ENCODE results near the gene SLC41A3. TPM values are rescaled to one million over a fixed set of nuclear protein-coding genes. Genes with fewer than 3 reads are reported as not detected.

SLC41A3 gene
- polyA plus RNA-seq, 3 donors, result 2.8 to 18.2 (median 13.6) TPM

- WGBS (ENCODE audit: insufficient coverage), result 100% methylated on average over 7 of the region's 10 CpGs
- H3K79me2 ChIP-seq (ENCODE audit: insufficient read depth, low read length), result no peaks in the 10 kb centered on the region
- Mint-ChIP-seq H3K36me3 (peaks cover 9 to 11% of the 10 kb centered on the region in 2 donors), H3K4me1 (peaks cover 14% of the 10 kb centered on the region), H3K4me3 (no peak overlapping the region), H3K27ac (no peak overlapping the region), H3K9me3 (peaks cover 0 to 2% (median 0%) of the 10 kb centered on the region in 7 donors), H3K27me3 (ENCODE audit: low read depth in 3 of 3) (no peaks in the 10 kb centered on the region)
- H3K36me3 ChIP-seq (replicated peaks in 1 of 2; ENCODE audit: control insufficient read depth in 1 of 2, insufficient read depth in 2 of 2, low read length in 2 of 2), result no peaks in the 10 kb centered on the region
- no peak for DNase-seq
- H4K20me1 ChIP-seq (ENCODE audit: insufficient read depth, low read length), result no peaks in the 10 kb centered on the region
- H3K9ac ChIP-seq (ENCODE audit: insufficient read depth, low read length, poor library complexity, severe bottlenecking), result no peak overlapping the region
- no peak overlapping the region for H2AFZ ChIP-seq (ENCODE audit: insufficient read depth, low read depth, low read length, poor library complexity, severe bottlenecking)
- no peaks in the 10 kb centered on the region for H3K27me3 ChIP-seq (ENCODE audit: control insufficient read depth in 2 of 2, insufficient read depth in 2 of 2, low read length in 2 of 2)
- no peak overlapping the region for H3K4me2 ChIP-seq (replicated peaks; ENCODE audit: extremely low read depth, low read length, poor library complexity, severe bottlenecking)
- peaks cover 9 to 12% of the 10 kb centered on the region in 2 donors for H3K4me1 ChIP-seq (ENCODE audit: control insufficient read depth in 1 of 2, insufficient read depth in 2 of 2, low read length in 2 of 2)
- no peaks in the 10 kb centered on the region for H3K9me3 ChIP-seq (replicated peaks in 1 of 2; ENCODE audit: control insufficient read depth in 1 of 2, insufficient read depth in 1 of 2, low read length in 2 of 2)
- H3K4me3 ChIP-seq (replicated peaks in 1 of 3; ENCODE audit: low read depth in 2 of 3, low read length in 3 of 3), result no peak overlapping the region
- H3K27ac ChIP-seq (ENCODE audit: low read depth in 1 of 2, low read length in 2 of 2), result no peak overlapping the region
- TF ChIP-seq CTCF (IDR thresholded peaks at IDR 0.05), result no peak
- intact Hi-C loops (cut with micrococcal nuclease), result no loop called here
Observed at GRCh38 chr3:126050626-126051025, 33.3 kb downstream of the SLC41A3 start.

- H3K27me3 ChIP-seq (ENCODE audit: control insufficient read depth in 2 of 2, insufficient read depth in 2 of 2, low read length in 2 of 2), result no peaks in the 10 kb centered on the region
- peaks cover 0 to 3% (median 0%) of the 10 kb centered on the region in 7 donors for H3K9me3 Mint-ChIP-seq
- H2AFZ ChIP-seq (ENCODE audit: insufficient read depth, low read depth, low read length, poor library complexity, severe bottlenecking), result no peak overlapping the region
- H3K4me3 Mint-ChIP-seq, result no peak overlapping the region
- intact Hi-C loops (cut with micrococcal nuclease), result no loop called here
- no peak overlapping the region for H3K4me2 ChIP-seq (replicated peaks; ENCODE audit: extremely low read depth, low read length, poor library complexity, severe bottlenecking)
- no peaks in the 10 kb centered on the region for H3K27me3 Mint-ChIP-seq (ENCODE audit: low read depth in 3 of 3)
- no peak for TF ChIP-seq CTCF (IDR thresholded peaks at IDR 0.05)
- peaks cover 14% of the 10 kb centered on the region for H3K4me1 Mint-ChIP-seq
- no peaks in the 10 kb centered on the region for H4K20me1 ChIP-seq (ENCODE audit: insufficient read depth, low read length)
- whole genome bisulfite sequencing (ENCODE audit: insufficient coverage), result 100% methylated on average over 1 of the region's 3 CpGs
- peaks cover 9 to 11% of the 10 kb centered on the region in 2 donors for H3K36me3 Mint-ChIP-seq
- peaks cover 9 to 12% of the 10 kb centered on the region in 2 donors for H3K4me1 ChIP-seq (ENCODE audit: control insufficient read depth in 1 of 2, insufficient read depth in 2 of 2, low read length in 2 of 2)
- no peak overlapping the region for H3K4me3 ChIP-seq (replicated peaks in 1 of 3; ENCODE audit: low read depth in 2 of 3, low read length in 3 of 3)
- H3K27ac Mint-ChIP-seq, result no peak overlapping the region
- H3K27ac ChIP-seq (ENCODE audit: low read depth in 1 of 2, low read length in 2 of 2), result no peak overlapping the region
- no peak for DNase-seq
- no peaks in the 10 kb centered on the region for H3K79me2 ChIP-seq (ENCODE audit: insufficient read depth, low read length)
- no peaks in the 10 kb centered on the region for H3K36me3 ChIP-seq (replicated peaks in 1 of 2; ENCODE audit: control insufficient read depth in 1 of 2, insufficient read depth in 2 of 2, low read length in 2 of 2)
- H3K9me3 ChIP-seq (replicated peaks in 1 of 2; ENCODE audit: control insufficient read depth in 1 of 2, insufficient read depth in 1 of 2, low read length in 2 of 2), result no peaks in the 10 kb centered on the region
- no peak overlapping the region for H3K9ac ChIP-seq (ENCODE audit: insufficient read depth, low read length, poor library complexity, severe bottlenecking)
Observed at GRCh38 chr3:126050050-126050392, 33.9 kb downstream of the SLC41A3 start.
